Measurements from ENCODE around the gene PEAK1.
A peak's percentile ranks its signal among the peaks of the same experiment; 100 is the strongest.
"Not testable (repeated sequence)": the region's sequence is repeated elsewhere in the genome, so short reads cannot be mapped to it uniquely, and the experiment has no call there.

PEAK1 gene

DNA sequence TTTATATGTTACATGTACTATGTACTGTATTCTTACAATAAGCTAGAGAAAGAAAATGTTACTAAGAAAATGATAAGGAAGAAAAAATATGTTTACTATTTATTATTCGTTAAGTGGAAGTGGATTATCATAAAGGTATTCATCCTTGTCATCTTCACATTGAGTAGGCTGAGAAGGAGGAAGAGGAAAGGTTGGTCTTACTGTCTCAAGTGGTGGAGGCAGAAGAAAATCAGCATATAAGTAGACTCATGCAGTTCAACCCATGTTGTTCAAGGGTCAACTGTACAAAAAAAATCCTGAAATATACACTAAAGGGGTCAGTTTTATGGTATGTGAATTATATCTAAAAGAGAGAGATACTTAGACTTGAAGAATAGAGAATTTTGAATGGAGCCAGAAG is 6.5 kb upstream of the PEAK1 start:
- DNase-seq: no peak
- in situ Hi-C loops (cut with MboI; ENCODE audit: low pct_unique_long_range_greater_than_20kb, low sequenced_read_pairs): no loop called here

DNA sequence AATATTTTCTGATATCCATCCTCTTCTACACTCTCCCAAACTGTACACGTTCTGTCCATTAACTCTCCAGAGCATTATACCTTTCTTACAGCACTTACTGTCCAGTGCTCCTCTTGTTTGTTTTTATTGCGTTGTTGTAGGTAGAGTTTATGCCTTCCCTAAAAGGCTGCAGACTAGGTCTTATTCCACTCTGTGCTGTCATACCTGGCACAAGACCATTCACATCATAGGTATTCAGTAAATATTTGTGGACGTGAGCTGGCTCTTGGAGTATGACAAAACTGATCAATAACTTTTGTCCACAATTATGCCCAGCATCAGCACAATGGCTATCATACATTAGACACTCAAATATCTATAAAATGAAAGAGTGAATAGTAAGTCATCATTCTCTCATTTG is 5.2 kb upstream of the PEAK1 start:
- no peak for DNase-seq
- in situ Hi-C loops (cut with MboI; ENCODE audit: low pct_unique_long_range_greater_than_20kb, low sequenced_read_pairs): no loop called here

DNA sequence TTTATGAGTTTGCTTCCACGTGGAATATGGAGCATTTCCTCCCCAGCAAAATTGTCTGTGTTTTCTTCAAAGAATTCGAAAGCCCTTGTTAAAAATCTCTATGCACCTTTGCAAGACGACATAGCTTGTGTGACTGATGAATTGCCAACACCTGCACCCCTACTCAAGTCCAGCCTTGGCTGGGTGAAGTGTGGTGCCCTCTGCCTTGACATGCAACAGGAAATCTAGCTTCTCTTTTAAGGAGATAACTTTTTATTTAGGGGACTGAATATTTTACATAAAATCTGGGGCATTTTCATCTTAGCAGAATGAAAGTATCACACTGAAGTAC is 1.4 kb upstream of the PEAK1 start:
- in situ Hi-C loops (cut with MboI; ENCODE audit: low pct_unique_long_range_greater_than_20kb, low sequenced_read_pairs): no loop called here
- peak; percentile 61 for DNase-seq

DNA sequence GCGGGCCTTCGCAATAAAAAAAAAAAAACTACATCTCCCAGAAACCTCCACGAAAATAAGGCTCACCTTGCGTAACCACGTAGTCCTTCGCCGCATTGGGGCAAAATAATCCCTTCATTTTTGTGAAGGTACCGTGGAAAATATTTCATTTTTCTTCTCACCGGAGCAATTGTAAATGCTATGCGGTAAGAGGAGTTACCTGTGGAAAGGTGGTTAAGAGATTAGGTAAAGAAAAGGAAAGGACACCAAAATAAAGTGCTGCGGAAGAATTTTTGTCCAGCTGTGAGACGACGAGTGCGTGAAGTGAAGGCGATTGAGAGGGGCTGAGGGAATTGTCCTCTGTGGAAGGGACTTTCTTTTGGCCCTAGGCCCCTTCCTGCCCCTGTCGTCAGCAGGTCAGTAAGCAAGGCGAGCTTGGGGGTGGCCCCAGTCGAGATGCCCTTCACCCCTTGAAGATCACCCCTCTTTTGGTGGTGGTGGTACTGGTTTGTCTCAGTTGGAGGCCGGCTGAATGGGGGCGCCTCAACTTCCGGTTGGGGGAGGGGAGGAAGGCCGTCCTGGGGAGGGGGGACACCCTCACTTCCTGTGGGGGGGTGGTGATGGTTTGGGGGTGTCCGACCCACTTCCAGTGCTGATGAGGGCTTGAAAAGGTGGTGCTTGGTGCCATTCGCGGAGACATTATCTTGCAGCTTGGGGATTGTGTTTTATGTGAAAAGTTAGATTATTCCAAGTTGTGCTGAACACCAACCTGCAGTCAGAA is 886 bp upstream of the PEAK1 start, which contains the start of gene HMG20A:
Gene HMG20A, plus strand, starts transcription at position 279 of the 760 bp plus-strand sequence. CDS start 37,520 bp downstream, outside the sequence.
- in situ Hi-C loops (cut with MboI; ENCODE audit: low pct_unique_long_range_greater_than_20kb, low sequenced_read_pairs): no loop called here
- peak; percentile 99 for DNase-seq

DNA sequence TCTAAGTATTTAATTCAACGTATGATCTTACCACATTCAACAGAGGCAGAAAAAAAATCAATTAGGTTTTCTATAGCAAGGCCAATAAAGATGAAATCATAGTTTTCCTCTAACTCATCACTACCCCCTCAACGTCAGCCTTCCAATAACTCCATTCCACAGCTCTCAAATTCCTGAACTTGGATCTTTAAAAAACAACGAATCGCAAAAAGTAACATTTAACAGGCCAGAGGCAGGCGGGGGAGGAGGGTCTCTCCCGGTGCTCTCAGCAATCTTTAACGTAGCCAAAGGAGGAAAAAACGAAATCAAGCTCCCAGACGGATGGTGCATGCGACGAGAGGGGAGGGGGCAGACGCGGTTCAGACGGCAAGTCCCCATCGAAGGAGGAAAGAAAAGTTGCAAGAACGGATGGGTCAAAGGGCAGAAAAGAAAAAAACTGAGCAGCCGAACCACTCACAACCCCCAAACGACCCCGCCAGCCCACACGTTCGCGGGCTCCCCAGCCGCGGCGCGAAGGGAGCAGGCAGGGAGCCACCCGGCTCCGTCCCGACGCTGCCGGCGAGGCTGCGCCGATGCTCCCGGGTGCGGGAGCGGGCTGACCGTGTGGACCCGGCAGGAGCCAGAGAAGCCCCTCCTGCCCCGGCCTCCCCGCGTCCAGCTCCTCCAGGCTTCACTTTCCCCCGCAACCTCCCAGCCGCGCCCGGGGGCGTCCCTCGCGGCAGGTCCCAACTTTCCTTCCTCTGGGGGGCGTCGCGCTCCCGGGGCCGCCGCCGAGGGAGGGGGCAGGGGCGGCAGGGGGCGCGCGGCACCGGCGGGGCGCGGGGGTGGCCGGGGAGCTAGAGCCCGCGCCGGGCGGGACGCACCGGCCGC is 703 bp downstream of the PEAK1 start:
- in situ Hi-C loops (cut with MboI; ENCODE audit: low pct_unique_long_range_greater_than_20kb, low sequenced_read_pairs): no loop called here
- peak; percentile 69 for DNase-seq

DNA sequence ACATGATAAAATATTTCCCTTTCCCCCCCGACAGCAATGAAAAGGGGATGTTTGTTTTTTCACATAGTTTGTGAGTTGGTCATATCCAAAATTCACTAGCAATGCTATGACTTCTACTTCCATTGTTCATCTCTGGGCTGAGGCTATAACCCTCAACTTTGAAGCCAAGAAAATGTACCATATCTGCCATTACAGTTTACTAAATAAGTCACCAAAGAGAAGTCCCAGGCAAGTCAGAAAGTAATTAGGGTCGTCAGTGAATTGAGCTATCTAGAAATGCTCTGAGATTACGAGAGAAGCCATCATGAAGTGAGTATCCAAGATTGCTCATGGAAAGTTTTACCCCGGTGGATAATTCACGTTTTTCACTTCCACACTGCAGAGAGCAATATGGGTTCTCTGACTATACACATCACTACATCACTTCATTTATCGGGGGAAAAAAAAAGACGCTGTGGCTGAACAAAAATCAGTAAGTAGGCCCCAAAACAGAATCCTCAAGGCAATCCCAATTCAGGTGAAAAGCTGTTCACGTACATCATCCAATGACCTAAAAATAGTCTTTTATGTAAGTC is 1.4 kb downstream of the PEAK1 start:
- in situ Hi-C loops (cut with MboI; ENCODE audit: low pct_unique_long_range_greater_than_20kb, low sequenced_read_pairs): no loop called here
- no peak for DNase-seq

DNA sequence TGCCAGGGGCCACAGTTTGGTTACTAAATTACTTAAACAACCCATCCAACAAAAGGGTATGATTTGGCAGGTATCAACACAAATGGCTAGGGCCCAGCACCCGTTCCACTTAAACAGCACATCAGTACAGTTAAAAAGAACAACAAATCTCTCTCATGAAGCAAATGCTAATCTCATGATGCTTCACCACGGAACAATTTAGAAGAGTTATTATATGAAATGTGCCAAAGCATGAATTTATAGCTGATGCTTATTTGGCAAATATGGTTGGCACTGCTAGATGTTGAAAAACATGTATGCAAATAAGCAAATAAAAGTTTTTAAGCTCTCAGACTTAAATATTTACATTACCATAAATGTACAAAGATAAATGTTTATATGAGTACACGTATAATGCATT is 2.3 kb downstream of the PEAK1 start:
- no peak for DNase-seq

DNA sequence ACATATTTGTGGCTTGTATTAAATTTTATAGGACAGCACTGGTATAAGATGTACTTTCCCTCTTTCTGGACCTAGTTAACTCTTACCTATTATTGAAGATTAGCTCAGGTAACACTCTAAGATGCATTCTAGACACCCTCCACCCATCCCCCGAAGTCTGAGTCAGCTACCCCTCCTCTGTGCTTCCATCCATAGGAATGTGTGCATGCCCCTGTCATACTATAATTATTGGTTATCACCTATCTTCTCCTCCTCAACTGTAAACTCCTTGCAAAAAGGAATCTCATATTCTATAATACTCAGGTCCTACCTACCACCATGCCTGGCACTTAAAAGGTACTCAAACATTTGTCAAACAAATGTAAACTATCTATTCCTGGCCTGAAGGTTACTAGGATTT is 3.0 kb downstream of the PEAK1 start:
- no peak for DNase-seq
- in situ Hi-C loops (cut with MboI; ENCODE audit: low pct_unique_long_range_greater_than_20kb, low sequenced_read_pairs): no loop called here

More for the DNA sequence above, 2.3 kb downstream of the PEAK1 start:
- in situ Hi-C loops (cut with MboI; ENCODE audit: low pct_unique_long_range_greater_than_20kb, low sequenced_read_pairs): no loop called here

DNA sequence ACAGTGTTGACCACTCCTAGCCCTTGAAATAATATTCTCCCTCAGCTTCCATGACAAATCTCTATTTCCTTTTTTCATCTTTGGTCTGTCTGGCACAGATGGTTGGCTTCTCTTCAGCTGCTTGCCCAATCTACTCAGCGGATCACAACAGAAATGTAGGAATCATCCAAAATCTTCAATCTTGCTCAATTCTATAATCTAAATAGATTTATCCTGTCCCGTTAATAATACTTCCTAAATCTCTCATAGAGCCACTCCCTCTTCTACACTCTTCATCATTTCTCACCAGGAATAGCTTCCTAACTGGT is 3.8 kb downstream of the PEAK1 start:
- in situ Hi-C loops (cut with MboI; ENCODE audit: low pct_unique_long_range_greater_than_20kb, low sequenced_read_pairs): no loop called here
- no peak for DNase-seq

DNA sequence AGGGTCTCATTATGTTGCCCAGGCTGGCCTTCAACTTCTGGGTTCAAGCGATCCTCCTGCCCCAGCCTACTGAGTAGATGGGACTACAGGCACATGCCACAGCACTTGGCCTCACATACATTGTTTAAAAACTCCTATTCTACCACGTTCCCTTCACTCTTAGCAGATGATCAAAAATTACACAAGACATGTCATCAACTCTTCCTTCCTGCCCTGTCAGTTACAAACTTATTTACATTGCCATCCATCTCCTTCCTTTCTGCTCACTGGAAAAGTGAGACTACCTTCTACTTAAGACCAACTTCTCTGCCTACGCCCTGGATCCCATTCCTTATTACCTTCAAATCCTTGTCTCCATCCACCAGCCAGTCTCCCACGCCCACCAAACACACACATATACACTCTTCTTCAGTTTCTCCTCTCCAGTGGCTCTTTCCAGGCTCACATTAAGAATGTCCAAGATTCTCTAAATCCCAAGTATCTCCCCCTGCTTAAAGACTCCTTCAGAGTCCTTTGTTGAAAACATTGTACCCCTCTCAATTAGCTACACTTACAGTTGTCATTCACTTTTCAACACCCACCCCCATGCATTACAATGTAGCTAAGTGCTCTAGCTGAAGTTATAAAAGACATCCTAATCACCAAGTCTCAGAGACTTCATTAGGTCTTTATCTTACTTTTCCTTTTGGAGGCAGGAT is 4.3 kb downstream of the PEAK1 start:
- DNase-seq: no peak
- in situ Hi-C loops (cut with MboI; ENCODE audit: low pct_unique_long_range_greater_than_20kb, low sequenced_read_pairs): no loop called here

DNA sequence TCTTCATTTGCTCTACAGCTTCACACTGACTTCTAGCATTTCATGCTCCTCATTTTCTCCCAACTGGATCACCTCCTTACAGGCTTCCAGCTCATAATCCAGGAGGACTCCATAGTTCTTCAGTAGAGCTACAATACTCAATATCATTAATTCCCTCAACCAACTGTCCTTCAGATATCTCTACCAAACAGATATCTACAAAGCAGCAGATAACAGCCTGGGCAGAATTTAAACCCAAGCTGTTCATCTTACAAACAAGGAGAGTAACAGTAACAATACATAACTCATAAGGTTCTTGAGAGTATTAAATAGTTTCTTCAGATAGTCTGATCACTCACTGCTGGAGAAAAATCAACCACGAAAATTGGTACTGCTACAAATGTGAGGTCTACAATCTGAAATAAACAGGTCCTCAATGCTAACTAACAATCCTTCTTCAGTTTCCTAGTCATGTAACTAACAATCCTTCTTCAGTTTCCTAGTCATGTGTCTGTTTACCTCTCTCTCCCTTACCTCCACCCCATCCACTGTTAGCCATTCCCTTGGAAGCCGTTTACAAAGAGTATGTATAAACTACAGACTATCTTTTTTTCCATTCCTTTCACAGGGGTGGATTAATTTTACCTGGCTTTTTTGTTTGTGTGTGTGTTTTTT is 5.0 kb downstream of the PEAK1 start:
- no peak for DNase-seq
- in situ Hi-C loops (cut with MboI; ENCODE audit: low pct_unique_long_range_greater_than_20kb, low sequenced_read_pairs): no loop called here

DNA sequence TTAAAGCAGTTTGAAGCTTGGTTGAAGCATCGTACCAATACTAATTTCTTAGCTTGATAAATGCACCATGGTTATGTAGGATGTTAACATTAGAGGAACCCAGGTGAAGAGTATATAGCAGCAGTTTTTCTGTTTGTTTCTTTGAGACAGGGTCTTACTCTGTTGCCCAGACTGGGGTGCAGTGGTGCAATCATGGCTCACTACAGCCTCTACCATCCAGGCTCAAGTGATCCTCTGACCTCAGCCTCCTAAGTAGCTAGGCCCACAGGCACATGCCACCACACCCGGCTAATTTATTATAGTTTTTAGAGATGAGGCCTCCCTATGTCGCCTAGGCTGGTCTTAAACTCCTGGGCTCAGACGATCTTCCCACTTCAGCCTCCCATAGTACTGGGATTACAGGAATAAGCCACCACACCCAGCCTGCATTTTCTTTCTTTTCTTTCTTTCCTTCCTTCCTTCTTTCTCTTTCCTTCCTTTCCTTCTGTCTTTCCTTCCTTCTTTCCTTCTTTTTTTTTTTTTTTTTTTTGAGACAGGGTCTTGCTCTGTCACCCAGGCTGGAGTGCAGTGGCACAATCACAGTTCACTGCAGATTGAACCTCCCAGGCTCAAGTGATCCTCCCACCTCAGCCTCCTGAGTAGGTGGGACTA is 6.1 kb downstream of the PEAK1 start:
- in situ Hi-C loops (cut with MboI; ENCODE audit: low pct_unique_long_range_greater_than_20kb, low sequenced_read_pairs): no loop called here
- DNase-seq: no peak

DNA sequence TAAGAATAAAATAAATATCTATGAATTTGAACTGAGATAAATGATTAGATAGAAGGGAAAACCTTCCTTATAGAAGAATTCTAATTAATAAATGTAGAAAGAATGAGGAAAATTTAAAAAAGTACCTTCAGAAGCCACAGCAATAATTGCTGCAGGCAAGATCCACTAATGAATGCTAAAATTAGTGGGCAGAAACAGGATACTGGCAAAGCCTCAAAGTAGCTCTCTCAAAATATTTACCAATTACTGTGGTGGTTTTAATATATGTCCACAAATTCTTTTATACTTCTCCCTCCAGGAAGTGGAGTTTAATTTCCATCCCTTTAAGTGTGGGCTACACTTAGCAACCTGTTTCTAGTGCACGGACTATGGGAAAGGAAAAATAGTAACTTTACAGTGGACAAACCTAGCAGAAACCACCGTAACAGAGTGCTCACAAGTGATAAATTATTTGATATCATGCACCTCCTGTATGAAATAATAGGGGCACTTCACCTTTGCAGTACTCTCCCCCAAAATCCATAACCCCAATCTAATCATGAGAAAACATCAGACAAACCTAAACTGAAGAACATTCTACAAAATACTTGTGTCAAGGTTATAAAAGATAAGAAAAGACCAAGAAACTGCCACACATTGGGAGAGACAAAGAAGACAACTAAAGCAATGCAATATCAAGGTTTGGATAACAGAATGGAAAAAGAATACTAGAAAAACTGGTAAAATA is 6.8 kb downstream of the PEAK1 start:
- in situ Hi-C loops (cut with MboI; ENCODE audit: low pct_unique_long_range_greater_than_20kb, low sequenced_read_pairs): no loop called here
- DNase-seq: no peak

DNA sequence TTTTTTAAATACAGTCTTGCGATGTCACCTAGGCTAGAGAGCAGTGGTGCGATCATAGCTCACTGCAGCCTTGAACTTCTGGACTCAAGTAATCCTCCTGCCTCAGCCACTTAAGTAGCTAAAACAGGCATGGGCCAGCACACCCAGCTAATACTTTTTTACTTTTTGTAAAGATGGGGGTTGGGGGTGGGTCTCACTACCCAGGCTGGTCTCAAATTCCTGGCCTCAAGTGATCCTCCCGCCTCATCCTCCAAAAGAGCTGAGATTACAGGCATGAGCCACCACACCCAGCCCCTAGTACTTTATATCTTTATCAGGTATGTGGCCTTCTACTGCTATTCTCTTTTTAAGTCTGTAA is 8.3 kb downstream of the PEAK1 start:
- in situ Hi-C loops (cut with MboI; ENCODE audit: low pct_unique_long_range_greater_than_20kb, low sequenced_read_pairs): no loop called here
- no peak for DNase-seq

DNA sequence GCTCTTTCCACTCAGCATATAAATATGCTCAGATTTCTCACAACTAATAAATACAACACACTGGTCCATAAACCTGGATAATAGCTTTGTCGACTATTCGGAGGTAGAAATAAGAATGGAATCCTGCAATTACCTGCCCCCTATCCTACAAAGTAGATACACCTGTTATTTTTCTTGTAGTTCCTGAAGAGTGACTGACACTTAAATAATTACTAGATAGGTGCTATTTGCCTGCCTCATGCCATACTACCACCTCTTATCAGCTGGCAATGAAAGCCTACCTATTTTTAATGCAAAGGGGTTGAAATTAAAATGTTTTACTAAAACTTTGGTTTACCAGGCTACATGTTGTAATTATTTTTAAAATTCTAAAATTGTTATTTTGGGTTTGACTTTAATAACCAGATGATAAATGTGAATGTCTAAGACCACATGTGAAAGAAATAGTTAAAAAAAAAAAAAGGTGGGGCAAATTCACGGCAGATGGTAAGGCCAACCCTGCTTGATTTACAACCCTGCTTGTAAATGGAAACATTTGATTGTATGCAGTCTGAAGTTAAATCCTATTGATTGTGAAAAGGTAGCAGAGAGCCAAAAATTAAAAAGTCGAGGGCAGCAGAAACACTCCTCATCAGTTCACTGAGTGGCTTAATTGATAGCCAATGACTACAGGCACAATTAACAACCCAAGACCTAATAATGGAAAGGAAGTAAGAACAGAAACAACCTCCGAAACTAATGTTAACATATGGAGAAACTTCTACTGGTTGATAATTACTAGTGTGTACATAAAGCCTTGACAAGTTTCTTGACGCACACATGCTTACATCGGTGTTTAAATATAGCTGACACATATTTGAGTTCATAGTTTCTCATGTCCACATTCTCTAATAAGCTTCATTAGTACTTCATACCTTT is 8.9 kb downstream of the PEAK1 start:
- DNase-seq: no peak
- in situ Hi-C loops (cut with MboI; ENCODE audit: low pct_unique_long_range_greater_than_20kb, low sequenced_read_pairs): no loop called here

DNA sequence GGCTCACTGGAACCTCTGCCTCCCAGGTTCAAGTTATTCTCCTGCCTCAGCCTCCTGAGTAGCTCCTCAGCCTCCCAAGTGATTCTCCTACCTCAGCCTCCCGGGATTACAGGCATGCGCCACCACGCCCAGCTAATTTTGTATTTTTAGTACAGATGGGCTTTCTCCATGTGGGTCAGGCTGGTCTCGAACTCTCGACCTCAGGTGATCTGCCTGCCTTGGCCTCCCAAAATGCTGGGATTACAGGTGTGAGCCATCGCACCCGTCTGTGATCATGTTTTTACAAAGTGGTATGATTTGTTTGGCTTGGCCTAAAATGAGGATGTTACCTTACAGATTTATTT is 9.8 kb downstream of the PEAK1 start:
- in situ Hi-C loops (cut with MboI; ENCODE audit: low pct_unique_long_range_greater_than_20kb, low sequenced_read_pairs); DNase-seq: not testable (repeated sequence)
